ENCODE data around the gene CRB3.

- TF ChIP-seq CTCF (IDR thresholded peaks at IDR 0.05) (no peak), POLR2A (IDR thresholded peaks at IDR 0.05) (no peak)
These were observed 35.1 kb downstream of the CRB3 start for GRCh38 chr19:6499052-6499790.

All from prostate gland (tissue), 2 donors.